NCI-H2029 (cell line): Measurements from ENCODE around the gene CAP2.
A peak's percentile ranks its signal among the peaks of the same experiment; 100 is the strongest.
"Not testable (repeated sequence)": the region's sequence is repeated elsewhere in the genome, so short reads cannot be mapped to it uniquely, and the experiment has no call there.

ENCODE experiments used
- DNase-seq: peaks from one replicate; lab custom pipeline; 2025; lab: John Stamatoyannopoulos, UW

Gene CAP2

GRCh38 chr6:17503051-17503450 lies 109.7 kb downstream of the CAP2 start:
- DNase-seq, result no peak

- DNase-seq, result no peak
Observed at GRCh38 chr6:17504005-17504404, 110.6 kb downstream of the CAP2 start.

GRCh38 chr6:17505062-17505476 lies 111.7 kb downstream of the CAP2 start:
- no peak for DNase-seq

DNA sequence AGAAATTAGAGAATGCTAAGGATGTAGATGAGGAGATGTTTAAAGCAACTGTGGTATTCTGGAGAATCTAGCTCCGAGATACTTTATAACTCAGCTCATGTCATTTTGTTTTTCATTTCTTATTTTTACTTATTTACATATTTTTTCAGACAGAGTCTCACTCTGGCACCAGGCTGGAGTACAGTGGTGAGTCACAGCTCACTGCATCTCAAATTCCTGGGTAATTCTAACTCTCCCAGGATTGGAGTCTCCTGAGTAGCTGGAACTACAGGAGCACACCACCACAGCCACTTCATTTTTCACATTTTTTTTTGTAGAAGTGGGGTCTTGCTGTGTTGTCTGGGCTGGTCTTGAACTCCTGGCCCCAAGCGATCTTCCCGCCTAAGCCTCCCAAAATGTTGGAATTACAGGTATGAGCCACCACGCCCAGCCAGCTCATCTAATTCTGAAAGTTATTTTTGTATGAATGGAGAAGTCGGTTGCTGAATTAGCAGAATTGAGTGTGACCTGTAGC lies 112.4 kb downstream of the CAP2 start:
- DNase-seq, result no peak

DNA sequence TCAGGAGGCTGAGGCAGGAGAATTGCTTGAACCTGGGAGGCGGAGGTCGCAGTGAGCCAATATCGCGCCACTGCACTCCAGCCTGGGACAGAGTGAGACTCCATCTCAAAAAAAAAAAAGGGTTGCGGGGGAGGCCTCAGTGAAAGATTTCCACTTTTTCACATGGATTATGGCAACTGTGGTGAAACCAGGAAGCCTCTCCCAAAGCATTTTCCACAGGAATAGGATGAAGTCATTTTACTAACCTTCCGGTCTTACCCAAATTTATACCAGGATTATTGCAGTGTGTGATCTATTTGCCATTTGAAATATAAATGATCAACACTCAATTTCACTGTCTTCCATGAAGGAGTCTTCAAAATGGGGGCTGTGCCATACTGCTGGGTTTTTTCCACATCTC lies 113.1 kb downstream of the CAP2 start:
- DNase-seq, result no peak

DNA sequence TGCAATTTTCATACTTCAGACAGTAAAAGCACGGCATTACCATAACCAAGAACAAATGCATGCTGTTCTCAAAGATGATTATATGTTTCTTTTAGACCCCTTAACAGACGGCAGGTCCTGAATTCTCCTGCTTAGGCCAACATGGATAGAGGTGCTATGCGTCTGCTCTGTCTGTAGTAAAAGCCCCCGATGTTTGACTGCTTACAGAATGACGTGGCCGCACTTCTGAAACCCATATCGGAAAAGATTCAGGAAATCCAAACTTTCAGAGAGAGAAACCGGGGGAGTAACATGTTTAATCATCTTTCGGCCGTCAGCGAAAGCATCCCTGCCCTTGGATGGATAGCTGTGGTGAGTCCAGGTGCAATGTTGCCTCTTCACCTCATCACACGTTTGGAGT lies 113.6 kb downstream of the CAP2 start:
- no peak for DNase-seq

DNA sequence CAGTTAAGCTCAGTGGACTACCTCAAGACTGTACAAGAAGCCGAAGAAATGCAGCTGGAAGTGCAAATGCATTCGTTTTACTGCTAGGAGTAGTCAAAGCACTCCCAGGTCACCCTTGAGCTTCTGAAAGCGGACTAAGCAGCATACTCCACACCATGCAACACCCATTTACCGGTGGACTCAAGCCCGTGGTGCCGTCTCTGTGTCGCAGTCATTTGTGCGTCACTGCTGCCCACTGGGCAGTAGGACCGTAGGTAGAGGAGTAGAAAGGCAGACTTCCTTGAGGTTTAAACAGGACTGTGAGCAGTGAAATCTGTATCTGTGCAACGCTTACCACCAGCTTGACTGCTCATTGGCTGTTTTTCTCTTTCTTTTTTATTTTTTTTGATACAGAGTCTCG lies 117.7 kb downstream of the CAP2 start:
- no peak for DNase-seq

- DNase-seq, result no peak
Observed at GRCh38 chr6:17511580-17511979, 118.2 kb downstream of the CAP2 start.

DNA sequence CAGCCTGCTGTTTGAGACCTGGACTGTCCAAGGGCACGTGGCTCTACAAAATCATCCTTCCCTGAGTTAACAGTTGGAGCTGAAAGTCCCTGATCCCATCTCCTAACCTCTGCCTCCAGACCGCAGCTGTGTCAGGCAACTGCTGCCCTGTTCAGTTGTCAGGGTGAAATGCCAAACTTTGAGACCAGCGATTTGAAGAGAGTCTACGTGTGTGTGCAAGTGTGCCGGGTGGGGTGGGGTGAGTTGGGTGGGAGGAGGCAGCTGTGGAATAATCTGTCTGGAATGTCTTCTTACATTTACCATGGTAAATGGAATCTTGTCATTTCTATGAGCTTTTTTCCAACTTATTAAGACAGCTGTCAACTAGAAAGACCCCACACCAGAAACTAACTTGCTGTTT lies 125.7 kb downstream of the CAP2 start:
- no peak for DNase-seq

DNA sequence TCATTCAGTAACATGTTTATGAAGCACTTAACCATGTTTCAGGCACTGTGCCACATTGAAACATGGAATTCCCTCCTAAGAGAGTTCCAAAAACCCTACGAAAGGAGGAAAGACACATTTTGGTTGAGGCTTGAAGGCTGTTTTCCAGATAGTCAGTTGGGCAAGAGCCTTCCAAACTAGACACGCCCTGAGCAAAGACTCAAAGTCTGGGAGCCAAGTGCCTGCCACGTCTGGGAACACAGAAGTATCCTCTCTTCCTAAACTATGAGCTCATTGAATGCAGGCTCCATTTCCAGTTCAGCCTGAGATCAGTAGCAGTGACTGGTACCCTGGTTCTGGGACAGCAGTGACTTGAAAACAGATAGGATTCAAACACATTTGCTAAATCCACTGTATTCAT lies 132.2 kb downstream of the CAP2 start:
- no peak for DNase-seq

DNA sequence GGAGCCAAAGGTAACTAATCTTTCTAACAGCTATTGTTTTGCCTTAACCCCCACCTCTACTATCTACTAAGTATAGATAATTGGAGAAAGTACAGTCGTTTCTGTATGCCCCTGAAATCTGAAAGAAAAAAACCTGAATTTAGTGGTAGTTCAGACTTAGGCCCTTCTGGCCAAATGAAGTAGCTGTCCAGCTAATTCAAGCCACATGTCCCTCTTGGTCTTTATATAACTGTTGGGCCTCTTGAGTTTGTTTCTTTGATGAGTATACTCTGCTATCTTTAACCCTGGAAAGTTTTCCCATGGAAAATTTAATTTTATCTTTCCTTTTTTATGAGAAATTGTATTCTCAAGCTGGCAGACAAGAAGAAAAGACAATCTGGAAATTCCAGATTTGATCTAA lies 133.7 kb downstream of the CAP2 start:
- DNase-seq, result no peak

DNA sequence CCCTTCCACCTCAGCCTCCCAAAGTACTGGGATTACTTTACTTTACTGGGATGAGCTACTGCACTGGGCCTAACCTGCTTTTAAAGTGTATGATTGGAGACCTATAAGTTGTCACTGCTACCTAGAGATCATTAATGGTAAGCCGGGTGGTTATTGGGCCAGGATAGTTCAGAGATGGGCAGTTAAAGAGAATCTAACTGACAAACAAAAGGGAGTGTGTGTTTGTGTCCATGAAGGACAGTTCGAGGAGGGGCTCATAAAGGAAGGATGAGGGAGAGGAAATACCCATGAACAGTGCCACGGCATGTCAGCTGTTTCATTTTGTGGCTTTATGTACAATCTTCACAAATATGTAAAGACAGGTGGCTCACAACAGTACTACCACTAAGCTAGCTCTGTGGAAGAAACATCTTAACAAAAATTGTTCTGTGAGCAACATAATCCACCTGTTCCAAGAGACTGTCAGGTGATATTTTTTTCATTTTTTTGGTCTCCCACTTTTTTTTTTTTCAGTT lies 137.0 kb downstream of the CAP2 start:
- no peak for DNase-seq

- no peak for DNase-seq
Observed at GRCh38 chr6:17536586-17536985, 143.2 kb downstream of the CAP2 start.

DNA sequence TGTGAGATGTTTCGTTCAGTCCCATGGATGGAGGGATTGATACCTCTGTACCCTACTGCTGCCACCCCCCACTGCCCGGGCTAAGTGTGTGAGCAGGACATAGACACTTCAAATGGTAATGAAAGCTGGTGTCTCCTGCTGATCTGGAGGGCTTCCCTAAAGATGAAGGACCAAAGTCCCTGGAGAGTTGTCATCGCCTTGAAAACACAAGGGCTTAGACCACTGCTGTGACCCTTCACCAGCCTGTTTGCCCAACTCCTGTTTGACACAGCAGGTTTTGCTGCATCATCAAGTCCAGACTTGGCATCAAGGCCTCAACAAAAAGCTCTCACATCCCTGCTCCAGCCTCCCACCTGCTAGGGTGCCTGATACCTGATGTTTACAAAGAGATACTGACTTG lies 148.8 kb downstream of the CAP2 start:
- DNase-seq, result no peak

- not testable (repeated sequence) for DNase-seq
Observed at GRCh38 chr6:17545681-17546080, 152.3 kb downstream of the CAP2 start.

- no peak for DNase-seq
Observed at GRCh38 chr6:17551383-17551958, 158.1 kb downstream of the CAP2 start.

DNA sequence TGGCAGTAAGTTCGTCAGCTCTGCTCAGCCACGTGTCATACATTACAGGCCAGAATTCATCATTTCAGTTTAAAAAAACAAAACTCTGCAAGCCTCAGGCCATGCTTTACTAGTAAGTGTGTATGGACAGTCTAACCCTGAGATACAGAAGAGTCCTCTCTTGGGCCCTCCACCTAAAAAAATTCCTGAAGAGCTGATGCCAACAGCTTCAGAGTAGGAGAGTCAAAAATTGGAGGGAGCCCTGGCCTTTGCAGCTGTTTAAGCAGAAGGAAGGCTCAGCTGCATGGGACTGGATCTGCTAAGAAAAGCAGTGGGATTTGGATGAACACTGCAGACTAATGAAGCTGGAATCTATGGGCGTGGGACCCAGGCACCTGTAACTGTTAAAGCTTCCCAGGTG lies 159.5 kb downstream of the CAP2 start:
- no peak for DNase-seq

DNA sequence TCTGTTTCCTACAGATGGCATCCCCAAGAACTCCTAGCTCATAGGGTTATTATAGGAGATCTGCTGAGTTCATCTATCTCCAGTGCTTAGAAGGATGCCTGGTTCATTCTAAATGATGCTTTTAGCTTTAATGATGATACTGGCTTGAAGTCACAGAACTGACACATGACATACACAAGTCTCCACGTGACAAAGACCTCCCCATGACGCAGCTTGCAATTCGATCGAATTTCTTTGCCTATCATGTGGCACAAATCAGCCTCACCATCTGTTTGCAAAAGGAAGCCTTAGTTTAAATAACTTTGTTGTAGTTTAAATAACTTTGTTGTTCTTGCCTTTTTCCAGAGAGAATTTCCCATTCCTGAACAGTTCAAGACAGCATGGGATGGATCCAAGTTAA lies 162.6 kb downstream of the CAP2 start:
- no peak for DNase-seq

GRCh38 chr6:17562636-17563035 lies 169.2 kb downstream of the CAP2 start:
- no peak for DNase-seq

DNA sequence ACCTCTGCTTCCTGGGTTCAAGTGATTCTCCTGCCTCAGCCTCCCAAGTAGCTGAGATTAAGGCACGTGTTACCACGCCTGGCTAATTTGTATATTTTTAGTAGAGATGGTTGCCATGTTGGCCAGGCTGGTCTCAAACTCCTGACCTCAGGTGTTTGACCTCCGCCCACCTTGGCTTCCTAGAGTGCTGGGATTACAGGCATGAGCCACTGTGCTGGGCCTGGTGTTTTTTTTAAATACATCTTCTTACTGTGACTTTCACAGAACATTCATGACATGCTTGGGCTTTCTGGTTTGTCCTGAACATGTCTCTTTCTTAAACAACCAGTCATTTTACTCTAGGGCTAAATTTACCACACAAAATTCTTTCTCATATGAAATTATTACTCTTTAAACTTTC lies 172.0 kb downstream of the CAP2 start:
- DNase-seq, result no peak

DNA sequence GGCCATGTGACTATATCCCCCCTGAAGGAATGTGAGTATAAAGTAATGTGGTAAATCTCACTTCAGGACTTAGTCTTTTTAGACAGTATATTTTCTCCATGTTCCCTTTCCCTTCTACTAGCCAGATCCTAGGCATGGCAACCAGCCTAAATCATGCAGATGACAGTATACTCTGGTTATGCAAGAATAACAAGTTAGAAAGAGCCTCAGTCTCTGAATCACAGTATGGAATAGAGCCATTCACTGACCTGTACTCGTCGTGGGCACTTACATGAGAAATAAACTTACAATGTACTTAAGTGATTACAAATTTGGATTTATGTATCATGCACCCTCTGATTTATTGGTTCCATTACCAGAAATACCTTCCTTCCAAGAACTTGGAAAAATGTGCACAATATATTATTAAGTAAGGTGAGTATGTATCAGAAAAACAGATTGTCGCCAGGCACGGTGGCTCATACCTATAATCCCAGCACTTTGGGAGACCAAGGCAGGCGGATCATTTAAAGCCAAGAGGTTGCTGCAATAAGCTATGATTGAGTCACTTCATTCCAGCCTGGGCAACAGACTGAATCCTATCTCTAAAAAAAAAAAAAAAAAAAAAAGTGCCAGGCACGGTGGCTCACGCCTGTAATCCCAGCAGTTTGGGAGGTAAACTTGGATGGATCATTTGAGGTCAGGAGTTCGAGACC lies 181.6 kb downstream of the CAP2 start:
- no peak for DNase-seq

- DNase-seq, result no peak
Observed at GRCh38 chr6:17577059-17577458, 183.7 kb downstream of the CAP2 start.

- peak; percentile 71 for DNase-seq
Observed at GRCh38 chr6:17580518-17581048, 187.2 kb downstream of the CAP2 start.
